Measurements from ENCODE around the gene SELENON. TPM values are rescaled to one million over a fixed set of nuclear protein-coding genes. Genes with fewer than 3 reads are reported as not detected.

The SELENON gene
- total and polyA plus RNA-seq, 9 of the 15 experiments (the other 6 are each of a cell fraction or from before 2014, with no cell fraction given), result 0.43 to 26.7 (median 7.0) TPM

DNA sequence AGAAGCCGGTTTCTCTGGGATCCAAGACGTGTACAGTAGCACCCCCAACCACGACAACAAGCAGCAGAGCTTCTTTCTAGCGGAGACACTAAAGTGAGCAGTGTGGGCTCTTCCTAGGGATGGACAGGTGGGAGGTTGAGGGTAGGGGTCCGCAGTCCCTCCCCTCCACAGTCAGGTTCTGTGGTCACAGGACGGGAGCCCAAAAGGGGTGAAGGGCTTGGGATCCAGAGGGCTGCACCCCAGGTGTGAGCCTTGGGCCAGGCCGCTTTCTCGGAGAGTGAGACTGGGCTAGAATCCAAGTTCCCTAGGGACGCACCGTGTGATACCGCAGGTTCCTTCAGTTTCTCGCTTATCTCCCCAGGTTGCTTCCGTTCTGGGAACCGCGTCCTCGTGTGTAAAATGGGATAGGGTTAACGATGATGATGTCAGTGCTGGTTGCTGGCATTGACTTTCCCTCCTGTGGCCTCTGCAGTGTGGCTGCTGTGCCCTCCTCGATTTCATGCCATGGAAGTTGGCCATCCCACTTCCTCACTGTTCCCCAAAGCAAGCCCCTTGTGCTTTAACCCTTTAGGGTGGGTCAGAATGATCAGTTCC is 17.3 kb upstream of the SELENON start (continued):
- TF ChIP-seq, protein P1, sequence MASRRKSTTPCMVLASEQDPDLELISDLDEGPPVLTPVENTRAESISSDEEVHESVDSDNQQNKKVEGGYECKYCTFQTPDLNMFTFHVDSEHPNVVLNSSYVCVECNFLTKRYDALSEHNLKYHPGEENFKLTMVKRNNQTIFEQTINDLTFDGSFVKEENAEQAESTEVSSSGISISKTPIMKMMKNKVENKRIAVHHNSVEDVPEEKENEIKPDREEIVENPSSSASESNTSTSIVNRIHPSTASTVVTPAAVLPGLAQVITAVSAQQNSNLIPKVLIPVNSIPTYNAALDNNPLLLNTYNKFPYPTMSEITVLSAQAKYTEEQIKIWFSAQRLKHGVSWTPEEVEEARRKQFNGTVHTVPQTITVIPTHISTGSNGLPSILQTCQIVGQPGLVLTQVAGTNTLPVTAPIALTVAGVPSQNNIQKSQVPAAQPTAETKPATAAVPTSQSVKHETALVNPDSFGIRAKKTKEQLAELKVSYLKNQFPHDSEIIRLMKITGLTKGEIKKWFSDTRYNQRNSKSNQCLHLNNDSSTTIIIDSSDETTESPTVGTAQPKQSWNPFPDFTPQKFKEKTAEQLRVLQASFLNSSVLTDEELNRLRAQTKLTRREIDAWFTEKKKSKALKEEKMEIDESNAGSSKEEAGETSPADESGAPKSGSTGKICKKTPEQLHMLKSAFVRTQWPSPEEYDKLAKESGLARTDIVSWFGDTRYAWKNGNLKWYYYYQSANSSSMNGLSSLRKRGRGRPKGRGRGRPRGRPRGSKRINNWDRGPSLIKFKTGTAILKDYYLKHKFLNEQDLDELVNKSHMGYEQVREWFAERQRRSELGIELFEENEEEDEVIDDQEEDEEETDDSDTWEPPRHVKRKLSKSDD (conservative IDR thresholded peaks at IDR 0.05; ENCODE audit: low read length), result no peak
- TF ChIP-seq, protein P2, sequence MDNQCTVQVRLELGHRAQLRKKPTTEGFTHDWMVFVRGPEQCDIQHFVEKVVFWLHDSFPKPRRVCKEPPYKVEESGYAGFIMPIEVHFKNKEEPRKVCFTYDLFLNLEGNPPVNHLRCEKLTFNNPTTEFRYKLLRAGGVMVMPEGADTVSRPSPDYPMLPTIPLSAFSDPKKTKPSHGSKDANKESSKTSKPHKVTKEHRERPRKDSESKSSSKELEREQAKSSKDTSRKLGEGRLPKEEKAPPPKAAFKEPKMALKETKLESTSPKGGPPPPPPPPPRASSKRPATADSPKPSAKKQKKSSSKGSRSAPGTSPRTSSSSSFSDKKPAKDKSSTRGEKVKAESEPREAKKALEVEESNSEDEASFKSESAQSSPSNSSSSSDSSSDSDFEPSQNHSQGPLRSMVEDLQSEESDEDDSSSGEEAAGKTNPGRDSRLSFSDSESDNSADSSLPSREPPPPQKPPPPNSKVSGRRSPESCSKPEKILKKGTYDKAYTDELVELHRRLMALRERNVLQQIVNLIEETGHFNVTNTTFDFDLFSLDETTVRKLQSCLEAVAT (IDR thresholded peaks at IDR 0.05), result no peak
- TF ChIP-seq, protein P3, sequence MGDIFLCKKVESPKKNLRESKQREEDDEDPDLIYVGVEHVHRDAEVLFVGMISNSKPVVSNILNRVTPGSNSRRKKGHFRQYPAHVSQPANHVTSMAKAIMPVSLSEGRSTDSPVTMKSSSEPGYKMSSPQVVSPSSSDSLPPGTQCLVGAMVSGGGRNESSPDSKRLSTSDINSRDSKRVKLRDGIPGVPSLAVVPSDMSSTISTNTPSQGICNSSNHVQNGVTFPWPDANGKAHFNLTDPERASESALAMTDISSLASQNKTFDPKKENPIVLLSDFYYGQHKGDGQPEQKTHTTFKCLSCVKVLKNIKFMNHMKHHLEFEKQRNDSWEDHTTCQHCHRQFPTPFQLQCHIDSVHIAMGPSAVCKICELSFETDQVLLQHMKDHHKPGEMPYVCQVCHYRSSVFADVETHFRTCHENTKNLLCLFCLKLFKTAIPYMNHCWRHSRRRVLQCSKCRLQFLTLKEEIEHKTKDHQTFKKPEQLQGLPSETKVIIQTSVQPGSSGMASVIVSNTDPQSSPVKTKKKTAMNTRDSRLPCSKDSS (IDR thresholded peaks at IDR 0.05; ENCODE audit: low read depth, partially characterized antibody), result no peak
- TF ChIP-seq, protein P4, sequence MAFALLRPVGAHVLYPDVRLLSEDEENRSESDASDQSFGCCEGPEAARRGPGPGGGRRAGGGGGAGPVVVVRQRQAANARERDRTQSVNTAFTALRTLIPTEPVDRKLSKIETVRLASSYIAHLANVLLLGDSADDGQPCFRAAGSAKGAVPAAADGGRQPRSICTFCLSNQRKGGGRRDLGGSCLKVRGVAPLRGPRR (CRISPR knock-in tag; IDR thresholded peaks at IDR 0.05), result no peak
- TF ChIP-seq, protein P5, sequence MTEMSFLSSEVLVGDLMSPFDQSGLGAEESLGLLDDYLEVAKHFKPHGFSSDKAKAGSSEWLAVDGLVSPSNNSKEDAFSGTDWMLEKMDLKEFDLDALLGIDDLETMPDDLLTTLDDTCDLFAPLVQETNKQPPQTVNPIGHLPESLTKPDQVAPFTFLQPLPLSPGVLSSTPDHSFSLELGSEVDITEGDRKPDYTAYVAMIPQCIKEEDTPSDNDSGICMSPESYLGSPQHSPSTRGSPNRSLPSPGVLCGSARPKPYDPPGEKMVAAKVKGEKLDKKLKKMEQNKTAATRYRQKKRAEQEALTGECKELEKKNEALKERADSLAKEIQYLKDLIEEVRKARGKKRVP (CRISPR knock-in tag; IDR thresholded peaks at IDR 0.05), result no peak
- TF ChIP-seq, protein P6, sequence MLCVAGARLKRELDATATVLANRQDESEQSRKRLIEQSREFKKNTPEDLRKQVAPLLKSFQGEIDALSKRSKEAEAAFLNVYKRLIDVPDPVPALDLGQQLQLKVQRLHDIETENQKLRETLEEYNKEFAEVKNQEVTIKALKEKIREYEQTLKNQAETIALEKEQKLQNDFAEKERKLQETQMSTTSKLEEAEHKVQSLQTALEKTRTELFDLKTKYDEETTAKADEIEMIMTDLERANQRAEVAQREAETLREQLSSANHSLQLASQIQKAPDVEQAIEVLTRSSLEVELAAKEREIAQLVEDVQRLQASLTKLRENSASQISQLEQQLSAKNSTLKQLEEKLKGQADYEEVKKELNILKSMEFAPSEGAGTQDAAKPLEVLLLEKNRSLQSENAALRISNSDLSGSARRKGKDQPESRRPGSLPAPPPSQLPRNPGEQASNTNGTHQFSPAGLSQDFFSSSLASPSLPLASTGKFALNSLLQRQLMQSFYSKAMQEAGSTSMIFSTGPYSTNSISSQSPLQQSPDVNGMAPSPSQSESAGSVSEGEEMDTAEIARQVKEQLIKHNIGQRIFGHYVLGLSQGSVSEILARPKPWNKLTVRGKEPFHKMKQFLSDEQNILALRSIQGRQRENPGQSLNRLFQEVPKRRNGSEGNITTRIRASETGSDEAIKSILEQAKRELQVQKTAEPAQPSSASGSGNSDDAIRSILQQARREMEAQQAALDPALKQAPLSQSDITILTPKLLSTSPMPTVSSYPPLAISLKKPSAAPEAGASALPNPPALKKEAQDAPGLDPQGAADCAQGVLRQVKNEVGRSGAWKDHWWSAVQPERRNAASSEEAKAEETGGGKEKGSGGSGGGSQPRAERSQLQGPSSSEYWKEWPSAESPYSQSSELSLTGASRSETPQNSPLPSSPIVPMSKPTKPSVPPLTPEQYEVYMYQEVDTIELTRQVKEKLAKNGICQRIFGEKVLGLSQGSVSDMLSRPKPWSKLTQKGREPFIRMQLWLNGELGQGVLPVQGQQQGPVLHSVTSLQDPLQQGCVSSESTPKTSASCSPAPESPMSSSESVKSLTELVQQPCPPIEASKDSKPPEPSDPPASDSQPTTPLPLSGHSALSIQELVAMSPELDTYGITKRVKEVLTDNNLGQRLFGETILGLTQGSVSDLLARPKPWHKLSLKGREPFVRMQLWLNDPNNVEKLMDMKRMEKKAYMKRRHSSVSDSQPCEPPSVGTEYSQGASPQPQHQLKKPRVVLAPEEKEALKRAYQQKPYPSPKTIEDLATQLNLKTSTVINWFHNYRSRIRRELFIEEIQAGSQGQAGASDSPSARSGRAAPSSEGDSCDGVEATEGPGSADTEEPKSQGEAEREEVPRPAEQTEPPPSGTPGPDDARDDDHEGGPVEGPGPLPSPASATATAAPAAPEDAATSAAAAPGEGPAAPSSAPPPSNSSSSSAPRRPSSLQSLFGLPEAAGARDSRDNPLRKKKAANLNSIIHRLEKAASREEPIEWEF (CRISPR knock-in tag; IDR thresholded peaks at IDR 0.05), result no peak
- TF ChIP-seq, protein P7, sequence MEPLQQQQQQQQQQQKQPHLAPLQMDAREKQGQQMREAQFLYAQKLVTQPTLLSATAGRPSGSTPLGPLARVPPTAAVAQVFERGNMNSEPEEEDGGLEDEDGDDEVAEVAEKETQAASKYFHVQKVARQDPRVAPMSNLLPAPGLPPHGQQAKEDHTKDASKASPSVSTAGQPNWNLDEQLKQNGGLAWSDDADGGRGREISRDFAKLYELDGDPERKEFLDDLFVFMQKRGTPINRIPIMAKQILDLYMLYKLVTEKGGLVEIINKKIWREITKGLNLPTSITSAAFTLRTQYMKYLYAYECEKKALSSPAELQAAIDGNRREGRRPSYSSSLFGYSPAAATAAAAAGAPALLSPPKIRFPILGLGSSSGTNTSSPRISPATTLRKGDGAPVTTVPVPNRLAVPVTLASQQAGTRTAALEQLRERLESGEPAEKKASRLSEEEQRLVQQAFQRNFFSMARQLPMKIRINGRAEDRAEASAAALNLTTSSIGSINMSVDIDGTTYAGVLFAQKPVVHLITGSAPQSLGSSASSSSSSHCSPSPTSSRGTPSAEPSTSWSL (CRISPR knock-in tag; IDR thresholded peaks at IDR 0.05; ENCODE audit: borderline replicate concordance), result no peak
- TF ChIP-seq FOSL1 (tag; conservative IDR thresholded peaks at IDR 0.05), result 0 out of 2 replicates have a peak, but pooled peaks have one; percentile 40
- TF ChIP-seq, protein P8, sequence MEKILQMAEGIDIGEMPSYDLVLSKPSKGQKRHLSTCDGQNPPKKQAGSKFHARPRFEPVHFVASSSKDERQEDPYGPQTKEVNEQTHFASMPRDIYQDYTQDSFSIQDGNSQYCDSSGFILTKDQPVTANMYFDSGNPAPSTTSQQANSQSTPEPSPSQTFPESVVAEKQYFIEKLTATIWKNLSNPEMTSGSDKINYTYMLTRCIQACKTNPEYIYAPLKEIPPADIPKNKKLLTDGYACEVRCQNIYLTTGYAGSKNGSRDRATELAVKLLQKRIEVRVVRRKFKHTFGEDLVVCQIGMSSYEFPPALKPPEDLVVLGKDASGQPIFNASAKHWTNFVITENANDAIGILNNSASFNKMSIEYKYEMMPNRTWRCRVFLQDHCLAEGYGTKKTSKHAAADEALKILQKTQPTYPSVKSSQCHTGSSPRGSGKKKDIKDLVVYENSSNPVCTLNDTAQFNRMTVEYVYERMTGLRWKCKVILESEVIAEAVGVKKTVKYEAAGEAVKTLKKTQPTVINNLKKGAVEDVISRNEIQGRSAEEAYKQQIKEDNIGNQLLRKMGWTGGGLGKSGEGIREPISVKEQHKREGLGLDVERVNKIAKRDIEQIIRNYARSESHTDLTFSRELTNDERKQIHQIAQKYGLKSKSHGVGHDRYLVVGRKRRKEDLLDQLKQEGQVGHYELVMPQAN (IDR thresholded peaks at IDR 0.05; ENCODE audit: borderline replicate concordance), result no peak

All from K562 (cell line).